Erythroblast (primary cell): ENCODE results near the gene ELOVL2.

ENCODE experiments used
- GATA1 ChIP-seq: IDR thresholded peaks from 2 replicates; pipeline ENCODE4 v1.6.1; 2011; ENCODE audit warnings: low read depth, mild to moderate bottlenecking, control low read depth, low read length, moderate library complexity
- POLR2A ChIP-seq: IDR thresholded peaks from 2 replicates; pipeline ENCODE4 v1.6.1; 2011; ENCODE audit warnings: mild to moderate bottlenecking, low read length

GRCh38 chr6:11030904-11031303 is 13.2 kb downstream of the ELOVL2 start:
- TF ChIP-seq POLR2A (no peak), GATA1 (no peak)
